Frontal cortex (tissue), 4 donors: ENCODE measurements around the gene CD180. TPM values are rescaled to one million over a fixed set of nuclear protein-coding genes. Genes with fewer than 3 reads are reported as not detected.

Source experiments
- DNase-seq, 2 donors: peaks; one replicate each; pipeline ENCODE4 v3.0.0; 2012; ENCODE audit warnings: low spot score in 2 of 2
- FAIRE-seq: peaks from 2 replicates; lab custom pipeline; 2012; peaks lifted over from hg19 to GRCh38; lab: Jason Lieb, UNC
- total RNA-seq: library from RNA; depleted of rRNA; stranded (reverse); fragments of >200 nt; gene quantifications from one replicate; pipeline ENCODE4 v1.2.3, GENCODE V29; 2014
- donor health status: control.
- donor health status: control.
- donor health status: control.

Gene CD180
- total RNA-seq, 1 donor from 2014 or later, result 0.41 TPM

DNA sequence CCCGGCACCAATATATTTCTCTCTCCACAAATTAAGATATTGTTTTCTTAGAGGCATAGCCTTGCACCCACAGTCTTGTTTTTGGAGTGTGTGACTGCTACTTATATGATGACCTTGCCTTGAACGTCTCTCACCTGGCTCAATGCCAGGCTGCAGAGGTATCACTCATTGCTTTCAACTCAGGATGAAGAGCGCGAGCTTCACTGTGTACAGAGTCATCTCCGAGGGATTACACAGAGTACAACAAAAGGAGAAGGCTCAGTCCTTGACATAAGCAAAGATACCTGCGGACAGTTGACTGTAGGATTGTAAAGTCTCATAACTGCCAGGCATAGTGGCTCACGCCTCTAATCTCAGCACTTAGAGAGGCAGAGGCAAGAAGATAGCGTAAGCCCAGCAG lies 53.8 kb downstream of the CD180 start:
- no peak for FAIRE-seq
- no peak for DNase-seq

DNA sequence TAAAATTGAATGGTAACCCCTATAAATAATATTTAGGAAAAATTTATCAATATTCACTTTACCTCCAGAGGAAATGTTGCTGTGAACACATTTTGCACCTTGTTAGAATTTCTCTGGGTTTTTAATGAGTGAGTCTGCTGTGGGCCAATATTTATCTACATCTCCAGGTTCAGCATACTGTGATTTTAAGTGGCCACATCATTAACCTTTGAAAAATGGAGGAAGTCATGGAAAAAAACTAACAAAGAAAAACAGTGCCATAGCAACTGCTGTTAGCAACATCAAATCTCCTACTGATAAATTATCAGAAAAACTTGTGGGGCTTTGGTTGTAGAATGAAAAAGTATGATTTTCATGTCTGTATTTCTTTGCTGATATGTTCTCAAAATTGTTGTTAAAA lies 55.0 kb downstream of the CD180 start:
- FAIRE-seq (no peak), DNase-seq (no peak)

DNA sequence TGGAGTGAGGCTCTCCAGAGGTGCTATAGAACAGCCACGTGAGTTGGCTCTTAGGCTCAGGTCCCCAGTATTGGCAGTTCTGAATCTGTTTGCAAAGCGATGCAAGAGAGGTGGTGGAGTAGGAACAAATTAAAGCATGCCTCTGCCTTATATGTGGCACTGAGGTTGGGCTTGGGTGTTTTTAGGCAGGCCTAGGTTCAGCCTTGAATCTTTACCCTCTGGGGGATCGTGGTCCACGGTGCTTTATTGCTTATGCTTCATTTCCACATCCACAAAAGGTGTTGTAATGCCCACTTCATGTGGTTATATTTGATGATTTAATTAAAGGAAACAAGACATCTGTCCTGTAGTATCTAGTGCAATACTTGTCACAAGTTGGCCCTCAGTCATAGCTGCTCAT lies 56.2 kb downstream of the CD180 start:
- FAIRE-seq, result no peak
- no peak for DNase-seq

DNA sequence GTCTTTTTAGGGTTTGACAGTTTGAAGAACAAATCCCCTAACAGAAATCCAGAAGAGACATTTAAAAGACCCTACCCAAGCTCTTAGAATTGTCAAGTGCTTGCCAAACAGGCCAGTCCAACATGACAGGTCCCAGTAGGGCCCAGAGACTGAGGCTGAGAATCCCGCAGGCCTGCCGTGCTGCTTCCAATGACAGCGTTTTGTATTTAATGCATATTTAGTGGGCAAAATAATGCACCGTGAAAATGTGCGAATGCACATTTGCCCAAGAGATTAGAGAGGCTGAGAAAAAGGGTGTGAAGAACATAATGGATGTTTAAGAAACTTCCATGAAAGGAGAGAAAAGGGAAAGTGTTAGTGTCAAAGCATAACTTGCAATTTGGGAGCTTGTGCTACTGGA lies 57.6 kb downstream of the CD180 start:
- DNase-seq, result no peak
- no peak for FAIRE-seq

DNA sequence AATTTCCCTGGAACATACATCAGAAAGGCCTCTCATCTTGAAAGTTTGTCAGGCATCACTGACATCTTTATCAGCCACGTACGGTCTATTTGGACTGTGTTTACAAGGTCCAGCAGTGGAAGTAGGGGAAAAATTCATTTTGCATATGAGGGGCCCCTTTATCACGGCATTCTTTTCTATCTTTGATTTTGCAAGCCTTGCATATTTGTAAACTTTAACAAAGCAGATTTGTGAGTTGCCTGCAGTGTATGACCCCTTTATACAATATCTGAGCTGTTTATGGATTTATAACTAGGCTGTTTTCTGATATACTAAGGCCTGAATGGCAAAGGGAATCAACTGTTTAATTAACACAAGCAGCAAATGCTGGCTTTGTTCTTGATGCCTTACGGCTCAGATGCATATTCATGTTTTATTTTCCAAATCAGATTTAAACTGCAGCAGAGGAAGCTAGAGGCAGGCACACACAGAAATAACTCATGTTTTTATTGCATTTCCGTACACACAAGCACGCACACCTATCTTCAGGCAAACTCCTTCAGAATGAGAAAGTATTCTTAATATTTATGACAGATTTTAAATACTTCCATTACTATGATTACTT lies 61.1 kb downstream of the CD180 start:
- no peak for FAIRE-seq
- DNase-seq, result no peak

DNA sequence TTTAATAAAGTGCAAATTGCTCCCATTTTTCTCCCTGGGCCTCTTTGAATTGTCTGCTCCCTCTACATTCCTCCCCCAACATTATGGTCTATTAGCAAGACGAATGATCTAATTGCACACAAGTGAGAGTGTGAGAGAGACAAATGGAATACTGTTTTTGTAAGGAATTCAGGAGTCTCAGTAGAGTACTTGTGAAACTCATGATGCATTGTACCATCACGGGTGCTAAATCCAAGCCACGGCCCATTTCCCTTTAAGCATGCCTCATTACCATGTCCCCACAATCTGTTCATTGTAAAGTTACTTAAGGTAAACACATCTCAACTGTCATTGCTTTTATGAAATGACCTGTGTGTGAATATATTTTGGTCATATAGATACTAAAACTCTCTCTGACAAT lies 62.8 kb downstream of the CD180 start:
- FAIRE-seq (no peak), DNase-seq (no peak)

DNA sequence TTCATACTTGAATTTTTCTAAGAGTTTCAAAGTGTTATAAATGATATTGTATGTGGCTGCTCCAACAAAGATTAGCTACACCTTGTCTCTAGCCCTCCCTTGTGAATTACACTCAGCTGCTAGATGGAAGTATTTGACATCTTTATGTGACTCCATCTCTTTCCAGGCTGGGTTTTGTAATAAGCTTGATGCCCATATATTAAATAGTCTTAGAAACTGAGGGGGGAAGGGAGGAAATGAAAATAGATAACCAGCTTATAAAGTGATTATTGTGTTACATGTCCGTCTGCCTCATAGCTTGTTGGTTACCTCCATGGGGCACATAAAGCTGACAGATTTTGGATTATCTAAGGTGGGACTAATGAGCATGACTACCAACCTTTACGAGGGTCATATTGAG lies 63.4 kb downstream of the CD180 start:
- DNase-seq (no peak), FAIRE-seq (no peak)

DNA sequence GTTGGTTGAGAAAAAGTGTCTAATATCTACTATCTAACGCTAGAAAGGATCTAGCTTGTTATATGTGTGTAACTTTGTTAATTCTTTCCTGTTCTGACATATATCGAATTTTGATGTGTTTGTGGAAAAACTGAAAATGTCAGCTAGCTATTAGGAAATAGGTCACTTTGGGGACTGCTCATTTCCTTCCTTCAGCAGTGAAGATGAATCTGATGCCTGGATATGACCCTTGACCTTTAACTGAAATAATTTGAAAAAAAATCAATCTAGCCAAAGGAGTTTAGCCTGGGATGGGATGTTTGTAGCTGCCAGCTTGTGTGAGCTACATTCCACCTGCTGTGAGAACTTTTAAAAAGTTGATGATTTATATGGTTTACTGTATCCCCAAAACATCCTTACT lies 66.8 kb downstream of the CD180 start:
- FAIRE-seq, result no peak
- DNase-seq, result no peak
